DMS 273 (cell line): Measurements from ENCODE around the gene TNFRSF18.
A peak's percentile ranks its signal among the peaks of the same experiment; 100 is the strongest.

Experiments
- DNase-seq: peaks from one replicate; lab custom pipeline; 2025; ENCODE audit not compliant: unreplicated experiment; lab: John Stamatoyannopoulos, UW

The TNFRSF18 gene

DNA sequence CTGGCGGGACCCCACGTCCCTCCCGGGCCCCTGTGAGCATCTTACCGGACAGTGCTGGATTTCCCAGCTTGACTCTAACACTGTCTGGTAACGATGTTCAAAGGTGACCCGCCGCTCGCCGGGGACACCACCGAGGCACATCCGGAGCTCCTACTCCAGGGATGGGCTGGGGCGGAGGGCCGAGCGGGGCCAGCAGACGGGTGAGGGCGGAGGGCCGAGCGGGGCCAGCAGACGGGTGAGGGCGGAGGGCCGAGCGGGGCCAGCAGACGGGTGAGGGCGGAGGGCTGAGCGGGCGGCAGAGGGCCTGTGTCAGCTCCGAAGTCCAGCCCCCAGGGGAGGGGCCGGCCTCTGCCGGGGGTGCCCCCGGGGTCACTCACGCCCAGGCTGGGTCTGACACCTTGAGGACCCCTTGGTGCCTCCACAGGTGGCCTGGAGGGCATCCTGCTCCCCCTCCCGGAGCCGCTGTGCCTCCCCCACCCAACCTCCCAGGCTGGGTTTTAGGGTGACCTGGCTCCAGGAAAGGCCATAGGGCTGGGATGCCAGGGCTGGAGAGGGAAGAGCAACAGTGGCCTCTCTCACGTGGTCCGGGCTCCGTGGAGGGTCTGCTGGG lies 38.4 kb downstream of the TNFRSF18 start:
- DNase-seq, result no peak

DNA sequence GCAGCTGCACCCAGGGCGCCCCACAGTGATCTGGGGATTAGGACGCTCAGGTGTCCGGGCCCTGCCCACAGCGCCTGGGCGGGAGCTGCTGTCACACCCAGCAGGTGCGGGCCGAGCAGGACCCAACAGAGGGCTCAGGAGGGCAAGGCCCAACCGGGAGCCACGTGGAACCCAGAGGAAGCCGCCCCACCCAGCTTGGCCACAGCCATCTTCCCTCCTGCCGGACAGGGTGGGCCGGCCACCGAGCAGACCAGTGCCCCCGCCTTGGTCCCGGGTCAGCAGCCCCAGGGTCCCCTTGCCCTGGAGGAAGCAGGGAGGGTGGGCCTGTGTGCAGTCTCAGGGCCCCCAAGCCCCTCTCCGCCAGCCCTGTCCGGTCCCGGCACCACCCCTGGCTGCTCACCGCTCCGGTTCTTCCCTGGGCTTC lies 39.0 kb downstream of the TNFRSF18 start:
- no peak for DNase-seq

DNA sequence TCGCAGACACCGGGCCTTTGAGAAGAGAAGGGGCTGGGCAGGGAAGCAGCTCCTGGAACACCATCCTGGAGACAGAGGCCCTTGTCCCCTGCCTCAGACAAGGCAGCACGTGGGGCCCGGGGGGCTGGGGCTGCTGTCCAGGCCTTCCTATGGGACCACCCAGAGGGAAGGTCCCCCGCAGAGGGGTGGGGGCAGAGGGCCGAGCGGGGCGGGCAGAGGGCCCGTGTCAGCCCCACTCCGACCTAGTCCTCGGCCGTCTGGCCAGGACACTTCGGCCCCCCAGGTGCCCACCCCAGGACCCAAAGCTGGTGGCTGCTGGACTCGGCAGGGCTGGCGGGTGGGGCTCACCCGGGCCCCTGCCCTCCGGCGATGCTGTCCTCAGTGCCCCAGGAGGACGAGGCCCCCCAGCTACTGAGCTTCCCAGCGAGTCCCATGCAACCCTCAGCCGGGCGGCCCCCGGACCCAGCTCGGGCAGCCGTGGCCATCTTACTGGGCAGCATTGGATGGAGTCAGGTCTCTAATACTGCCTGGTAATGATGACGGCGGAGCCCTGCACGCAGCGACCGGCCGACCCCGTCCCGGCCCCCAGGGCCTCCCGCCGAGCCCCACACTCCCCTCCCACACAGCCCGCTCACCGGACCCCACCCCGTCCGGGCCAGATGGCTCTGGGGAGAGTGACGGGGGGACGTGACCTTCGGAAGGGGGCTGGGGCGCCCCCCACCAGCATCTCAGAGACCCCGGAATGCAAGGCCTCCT lies 39.6 kb downstream of the TNFRSF18 start:
- DNase-seq, result no peak

DNA sequence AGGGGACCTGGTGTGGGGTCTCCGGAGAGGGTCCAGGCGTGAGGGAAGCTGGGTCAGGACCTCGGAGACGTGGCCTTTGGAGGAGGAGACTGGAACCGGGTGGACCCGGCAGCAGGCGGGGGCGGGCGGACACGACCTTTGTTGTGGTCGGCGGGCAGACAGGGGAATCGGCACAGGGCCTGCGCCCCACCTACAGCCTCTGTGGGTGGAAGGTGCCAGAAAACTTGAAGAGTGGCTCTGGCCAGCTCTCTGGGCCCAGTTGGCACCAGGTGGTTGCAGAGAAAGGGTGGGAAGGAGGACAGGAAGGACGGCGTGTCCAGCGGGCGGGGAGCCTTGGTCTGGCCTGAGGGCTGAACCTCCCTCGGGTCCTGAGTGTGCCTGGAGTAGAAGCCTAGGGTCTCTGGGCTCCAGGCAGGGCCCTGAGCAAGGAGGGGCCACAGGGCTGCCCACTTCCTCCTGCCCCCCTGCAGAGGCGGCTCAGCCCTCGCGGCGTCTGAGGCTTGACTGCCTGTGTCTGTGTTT lies 40.4 kb downstream of the TNFRSF18 start:
- no peak for DNase-seq

DNA sequence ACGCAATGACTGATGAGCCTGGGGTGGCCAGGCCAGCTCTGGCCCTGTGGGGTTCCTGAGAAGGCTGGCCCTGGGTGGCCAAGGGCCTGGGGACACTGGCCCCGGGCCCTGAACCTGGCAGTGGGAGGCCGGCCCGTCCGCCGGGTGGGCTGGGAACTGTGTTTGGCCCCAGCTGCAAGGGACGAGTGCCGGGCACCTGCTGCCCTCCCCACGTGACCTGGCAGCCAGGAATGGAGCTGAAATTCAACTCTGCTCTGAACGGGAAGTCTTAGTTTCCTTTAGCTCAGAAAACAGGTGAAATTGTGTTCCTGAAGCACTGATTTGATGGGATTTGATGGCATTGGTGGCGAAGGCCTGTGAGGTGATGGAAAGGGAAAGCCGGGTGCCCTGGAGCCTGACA lies 40.9 kb downstream of the TNFRSF18 start:
- no peak for DNase-seq

DNA sequence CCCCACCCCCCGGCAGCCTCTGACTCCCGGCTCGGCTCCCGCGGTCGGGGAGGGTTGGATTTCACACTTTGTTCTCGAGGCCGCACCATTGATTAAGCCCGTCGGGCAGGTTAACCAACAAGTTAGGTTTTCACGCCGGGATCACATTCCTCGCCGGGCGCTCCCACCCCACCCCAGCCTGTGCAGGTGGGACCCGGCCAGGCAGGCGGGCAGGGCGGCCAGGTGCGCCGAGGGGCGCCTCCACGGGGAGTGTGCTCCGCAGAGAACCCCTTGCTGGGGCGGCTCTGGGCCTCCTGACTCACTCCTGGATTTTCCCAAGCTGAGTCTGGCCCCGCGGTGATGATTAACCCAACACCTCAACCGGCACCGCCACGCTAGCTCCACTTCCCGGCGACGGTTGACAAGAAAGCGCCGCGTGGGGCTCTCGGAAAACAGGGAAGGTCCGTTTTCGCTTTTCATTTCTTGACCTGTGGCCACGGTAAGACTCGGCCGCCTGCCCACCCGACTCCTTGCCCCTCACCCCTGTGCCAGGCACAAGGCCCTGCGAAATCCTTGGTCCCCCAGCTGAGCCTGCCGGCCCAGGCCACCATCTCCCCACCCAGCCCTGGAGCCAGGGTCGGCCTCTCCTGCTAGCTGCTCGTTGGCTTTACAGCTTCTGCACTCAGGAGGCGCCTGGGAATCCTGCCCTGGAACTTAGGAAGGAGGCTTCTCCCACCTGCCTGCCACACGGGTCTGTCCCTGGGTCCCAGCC lies 41.5 kb downstream of the TNFRSF18 start:
- no peak for DNase-seq

DNA sequence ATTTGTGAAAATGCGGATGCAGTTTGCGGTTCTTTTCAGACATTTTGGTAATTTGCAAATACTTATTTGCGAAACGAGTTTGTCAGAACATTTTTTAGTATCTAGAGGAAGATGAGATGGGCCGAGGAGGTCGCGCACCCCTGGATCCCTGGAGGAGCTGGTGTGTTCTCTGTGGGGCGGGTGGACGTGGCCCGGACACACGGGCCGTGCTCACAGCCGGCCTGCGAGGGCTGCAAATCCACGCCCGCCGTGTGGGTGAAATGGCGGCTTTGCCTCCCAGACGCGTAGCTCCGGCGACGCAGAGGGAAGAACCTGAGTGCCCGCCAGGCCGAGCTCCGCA lies 42.1 kb downstream of the TNFRSF18 start:
- DNase-seq, result no peak

DNA sequence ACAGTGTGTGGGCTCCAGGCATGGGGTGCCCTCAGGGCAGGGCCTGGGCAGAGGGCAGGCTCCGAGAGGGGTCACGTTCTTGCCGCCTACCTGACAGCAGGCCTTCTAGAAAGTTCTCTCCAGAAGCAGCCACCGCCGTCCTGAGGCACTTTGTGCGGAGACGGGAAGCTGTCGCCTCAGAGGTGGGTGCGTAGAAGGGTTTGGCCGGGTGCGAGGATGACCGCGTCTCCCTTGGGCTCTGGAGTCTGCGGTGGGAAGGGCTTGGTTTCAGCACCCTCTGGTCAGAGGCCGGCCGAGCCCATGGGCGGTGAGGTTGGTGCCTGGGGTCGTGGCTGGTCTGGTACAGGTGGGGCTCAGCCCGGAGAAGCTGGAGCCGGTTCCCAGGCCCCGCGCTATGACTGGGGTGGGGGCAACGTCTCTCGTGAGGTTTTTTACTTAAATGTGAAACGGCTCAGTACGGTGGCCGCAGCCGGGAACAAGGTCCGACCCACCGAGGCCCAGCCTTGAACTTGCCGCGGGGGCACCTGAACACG lies 42.8 kb downstream of the TNFRSF18 start:
- DNase-seq, result no peak

DNA sequence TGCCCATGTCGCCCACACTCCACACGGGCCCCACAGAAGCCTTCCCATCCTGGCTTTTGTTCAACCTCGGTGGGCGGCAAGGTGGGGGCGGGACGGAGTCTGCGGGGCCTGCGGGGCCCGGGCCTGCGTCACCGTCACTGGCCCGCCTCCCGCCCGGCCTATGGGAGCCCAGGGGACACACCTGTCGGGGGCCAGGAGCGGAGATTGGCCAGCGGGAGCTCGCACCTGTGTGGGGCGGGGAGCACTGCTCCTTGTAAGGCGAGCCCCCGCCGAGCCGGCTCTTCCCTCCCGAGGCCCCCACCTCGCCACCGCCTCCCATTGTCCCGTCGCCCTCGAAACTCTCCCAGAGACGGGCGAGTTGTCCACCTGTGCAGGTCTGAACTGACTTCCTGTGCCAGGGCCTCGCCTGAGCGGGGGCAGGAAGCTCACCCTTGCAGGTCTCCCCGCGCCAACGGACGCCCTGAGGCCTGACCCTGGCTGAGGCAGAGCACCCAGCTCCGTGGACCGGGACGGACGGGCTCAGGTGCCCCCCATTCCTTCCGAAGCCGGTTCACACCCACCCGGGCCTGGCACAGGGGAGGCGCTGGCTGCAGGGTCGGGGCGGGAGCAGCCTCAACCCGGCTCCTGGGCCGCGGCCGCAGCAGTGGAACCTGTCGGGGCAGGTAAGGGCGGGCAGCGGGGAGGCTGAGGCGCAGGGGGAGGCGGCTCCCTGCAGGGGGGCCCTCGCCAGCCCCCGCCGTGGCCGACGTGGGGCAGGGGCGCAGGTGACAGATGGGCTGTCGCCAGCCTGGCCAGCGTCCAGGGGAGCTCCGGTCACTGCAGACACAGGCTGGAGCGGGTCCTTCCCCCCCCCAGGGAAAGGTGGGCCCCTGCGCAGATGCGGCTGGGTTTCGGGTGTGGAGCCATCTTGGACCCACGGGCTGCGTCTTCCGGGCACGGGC lies 43.5 kb downstream of the TNFRSF18 start:
- DNase-seq, result peak; percentile 50

DNA sequence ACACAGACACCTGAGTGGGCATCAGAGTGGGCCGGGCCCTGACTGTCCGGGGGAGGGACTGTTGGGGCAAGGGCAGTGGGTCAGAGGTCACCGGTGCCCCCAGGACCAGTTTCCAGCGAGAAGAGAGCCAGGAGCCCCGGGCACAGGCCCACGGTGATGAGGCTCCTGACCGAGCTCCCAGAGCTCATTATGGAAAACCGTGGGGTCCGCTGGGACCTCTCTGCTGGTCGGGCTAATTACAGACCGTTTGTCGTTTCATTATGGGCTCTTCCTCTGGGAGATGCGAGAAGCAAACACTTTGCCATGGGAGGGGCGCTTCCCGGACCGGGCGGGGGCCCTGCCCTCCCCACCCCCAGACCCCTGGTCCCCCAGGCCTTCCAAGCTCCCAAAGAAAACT lies 44.7 kb downstream of the TNFRSF18 start:
- no peak for DNase-seq

DNA sequence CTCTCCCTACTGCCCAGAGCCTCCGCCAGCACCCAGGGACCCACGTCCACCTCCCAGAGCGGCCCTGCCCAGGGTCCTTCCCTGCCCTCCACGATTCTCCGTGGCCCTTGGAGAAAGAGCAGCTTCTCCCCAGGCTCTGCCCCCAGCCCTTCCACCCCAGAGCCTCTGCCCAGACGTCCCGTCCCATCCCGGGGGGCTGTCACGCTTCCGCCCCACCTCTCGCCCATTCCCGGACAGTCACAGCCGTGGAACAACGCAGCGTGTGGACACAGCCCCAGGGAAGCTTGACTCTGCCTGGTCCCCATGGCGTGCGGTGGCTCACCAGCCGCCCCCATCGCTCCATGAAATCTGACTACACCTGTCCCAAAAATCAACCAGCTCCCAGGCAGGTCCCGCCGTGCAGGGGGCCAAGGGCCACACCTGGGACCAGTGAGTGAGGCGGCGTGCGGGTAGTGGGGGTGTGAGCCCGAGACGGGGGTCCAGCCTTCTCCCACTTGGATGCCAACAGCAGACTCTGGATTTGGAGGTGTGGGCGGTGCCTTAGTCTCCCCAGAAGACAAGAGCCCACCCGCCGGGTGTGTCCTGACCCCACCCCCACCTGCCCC lies 45.2 kb downstream of the TNFRSF18 start:
- DNase-seq, result no peak

DNA sequence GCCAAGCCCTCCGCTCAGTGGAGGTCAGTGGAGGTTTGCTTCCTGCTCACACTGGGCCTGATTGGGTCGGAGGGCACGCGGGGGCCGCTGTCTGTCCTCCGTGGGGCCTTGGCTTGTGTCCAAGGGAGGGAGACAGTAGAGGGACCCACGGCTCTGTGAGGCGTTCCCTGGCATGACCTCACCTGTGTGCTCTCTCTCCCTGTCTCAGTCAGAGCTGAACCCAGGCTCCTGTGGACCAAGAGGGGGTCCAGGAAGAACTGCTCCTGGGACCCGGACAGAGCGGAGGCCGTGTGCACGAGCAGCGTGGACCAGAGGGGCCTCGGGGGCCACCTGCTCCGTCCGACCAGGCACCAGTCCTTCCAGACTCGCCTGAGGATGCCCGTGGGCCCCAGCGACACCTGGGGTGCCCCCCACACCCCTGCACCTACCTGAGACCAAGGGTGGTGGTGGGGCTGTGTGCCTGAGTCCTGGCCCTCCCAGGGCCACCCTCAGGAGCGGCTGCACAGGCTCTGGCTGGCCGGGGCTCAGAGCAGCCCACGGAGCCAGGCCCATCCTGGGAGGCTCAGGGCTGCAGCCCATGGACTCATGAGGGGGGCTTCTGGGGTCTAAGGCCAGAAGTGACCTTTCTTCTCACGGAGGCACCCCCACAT lies 46.0 kb downstream of the TNFRSF18 start:
- no peak for DNase-seq

DNA sequence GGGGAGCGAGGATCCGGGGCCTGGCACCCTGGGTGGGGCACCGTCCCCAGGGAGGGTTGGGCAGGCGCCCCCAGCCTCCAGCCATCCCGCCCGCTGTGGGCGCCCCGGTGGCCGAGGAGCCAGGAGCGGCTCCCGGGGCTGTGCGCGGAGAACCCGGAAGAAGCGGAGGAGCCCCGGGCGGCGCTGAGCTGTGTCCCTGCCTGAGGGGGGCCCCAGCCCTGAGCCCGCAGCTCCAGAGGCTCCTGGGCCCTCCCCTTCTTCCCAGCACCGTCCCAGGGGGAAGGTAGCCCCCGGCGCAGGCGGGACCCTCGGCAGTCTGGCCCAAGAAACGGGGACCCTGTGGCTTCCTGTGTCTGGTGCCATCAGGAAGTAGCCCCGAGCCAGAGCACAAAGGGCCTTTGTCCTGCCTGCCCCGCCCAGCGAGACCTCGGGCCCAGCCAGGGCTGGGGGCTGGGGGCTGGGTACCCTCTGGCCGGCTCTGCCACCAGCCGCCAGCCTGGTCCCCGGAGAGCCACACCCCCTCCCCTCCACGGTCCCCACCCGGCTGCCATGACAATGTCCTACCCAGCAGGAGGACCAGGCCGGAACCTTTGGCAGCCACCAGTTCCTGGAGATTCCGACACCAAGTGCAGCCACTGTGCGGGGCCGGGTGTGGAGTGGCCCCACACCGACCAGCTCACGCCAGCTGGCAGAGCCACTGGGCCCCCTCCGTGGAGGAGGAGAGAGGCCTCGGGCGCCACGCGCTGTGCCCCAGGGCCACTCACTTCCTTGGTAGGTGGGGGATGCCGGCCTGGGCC lies 48.3 kb downstream of the TNFRSF18 start:
- no peak for DNase-seq

DNA sequence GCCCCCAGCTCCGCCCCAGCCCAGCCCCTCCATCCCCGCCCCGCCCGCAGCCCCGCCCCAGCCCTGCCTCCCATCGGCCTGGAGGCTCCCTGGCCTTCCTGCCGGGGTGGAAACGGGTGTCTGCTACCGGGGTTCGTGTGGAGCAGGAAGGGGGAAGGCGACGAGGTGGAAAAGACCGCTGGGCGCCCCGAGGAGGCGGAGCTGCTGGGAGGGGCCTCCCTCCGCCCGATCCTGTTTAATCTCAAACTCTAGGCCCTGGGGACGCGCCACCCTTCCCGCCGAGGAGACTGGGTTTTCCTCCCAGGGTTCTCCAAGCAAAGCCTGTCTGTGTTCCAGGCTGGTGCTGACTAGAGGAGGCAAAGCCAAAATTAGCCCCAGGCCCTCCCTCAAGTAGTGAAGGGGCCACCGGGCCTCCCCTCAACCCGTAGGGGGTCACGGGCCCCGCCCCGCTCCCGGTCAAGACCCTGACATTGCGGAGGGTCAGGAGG lies 48.9 kb downstream of the TNFRSF18 start:
- DNase-seq, result no peak

DNA sequence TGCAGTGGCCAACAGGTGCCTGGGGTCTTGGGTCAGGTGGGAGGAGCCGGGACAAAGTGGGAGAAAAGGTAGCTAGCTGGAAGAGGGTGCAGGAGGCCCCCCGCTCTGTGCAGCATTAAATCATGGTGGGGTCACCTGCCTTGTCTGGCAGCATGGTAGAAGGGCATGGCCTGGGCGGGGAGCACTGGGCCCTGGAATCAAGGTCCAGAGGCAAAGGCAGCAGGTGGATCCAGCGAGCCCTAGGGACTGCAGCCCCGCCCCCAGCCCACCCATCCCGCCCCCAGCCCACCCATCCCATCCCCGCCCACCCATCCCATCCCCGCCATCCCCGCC lies 49.4 kb downstream of the TNFRSF18 start:
- DNase-seq, result no peak

DNA sequence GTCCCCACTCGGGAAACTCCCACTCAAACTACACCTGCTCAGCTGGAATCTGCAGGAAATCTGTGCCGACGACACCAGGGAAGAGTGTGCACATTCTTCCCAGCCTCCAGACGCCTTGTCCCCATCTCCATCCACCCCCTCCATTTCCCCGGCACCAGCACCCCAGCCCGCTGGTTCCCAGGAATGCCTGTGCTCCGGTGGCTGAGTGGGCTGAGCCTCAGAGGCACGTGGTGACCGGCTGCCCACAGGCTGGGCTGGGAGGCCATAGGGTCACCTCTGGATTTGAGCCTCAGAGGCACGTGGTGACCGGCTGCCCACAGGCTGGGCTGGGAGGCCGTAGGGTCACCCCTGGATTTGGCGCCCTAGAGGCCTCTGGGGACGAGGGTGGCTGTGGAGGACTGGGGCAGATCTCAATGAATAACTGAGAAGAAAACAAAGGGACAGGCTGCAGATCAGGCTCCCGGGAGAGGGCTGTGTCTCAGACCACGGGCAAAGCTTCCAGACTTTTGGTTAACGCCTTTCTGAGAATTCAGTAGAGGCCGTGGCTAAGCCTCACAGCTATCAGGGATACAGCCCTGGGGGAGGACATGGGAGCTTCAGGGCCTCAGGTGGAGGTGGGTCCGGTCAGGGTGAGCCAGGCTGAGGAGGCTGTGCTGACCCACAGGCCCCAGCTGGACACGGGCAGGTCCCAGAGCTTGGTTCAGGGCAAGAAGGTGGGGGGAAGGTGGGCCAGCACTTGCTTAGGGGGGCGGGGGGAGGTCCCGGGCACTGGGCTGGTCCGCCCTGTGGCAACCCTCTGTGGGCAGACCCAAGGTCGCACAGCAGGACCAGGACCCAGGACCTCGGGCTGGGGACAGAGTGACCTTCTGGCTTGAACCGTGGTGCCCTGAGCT lies 50.0 kb downstream of the TNFRSF18 start:
- DNase-seq, result no peak

DNA sequence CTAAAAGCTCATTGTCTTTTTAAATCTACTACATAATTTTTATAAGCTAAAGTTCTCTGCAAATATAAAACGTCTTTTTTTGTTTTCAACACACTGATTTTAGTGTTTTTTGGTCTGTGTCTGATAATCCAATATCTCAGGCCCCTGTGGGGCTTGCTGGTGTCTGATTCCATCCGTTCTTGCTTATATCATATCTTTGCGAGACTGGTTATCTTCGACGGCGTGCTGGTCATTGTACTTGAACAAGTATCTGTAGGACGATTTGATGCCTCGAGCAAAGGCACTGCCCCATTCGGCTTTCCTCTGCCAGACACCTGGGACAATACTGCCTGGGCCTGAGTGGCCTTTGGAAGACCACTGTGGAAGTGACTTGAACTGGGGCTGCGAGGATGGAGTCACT lies 51.1 kb downstream of the TNFRSF18 start:
- DNase-seq, result no peak

DNA sequence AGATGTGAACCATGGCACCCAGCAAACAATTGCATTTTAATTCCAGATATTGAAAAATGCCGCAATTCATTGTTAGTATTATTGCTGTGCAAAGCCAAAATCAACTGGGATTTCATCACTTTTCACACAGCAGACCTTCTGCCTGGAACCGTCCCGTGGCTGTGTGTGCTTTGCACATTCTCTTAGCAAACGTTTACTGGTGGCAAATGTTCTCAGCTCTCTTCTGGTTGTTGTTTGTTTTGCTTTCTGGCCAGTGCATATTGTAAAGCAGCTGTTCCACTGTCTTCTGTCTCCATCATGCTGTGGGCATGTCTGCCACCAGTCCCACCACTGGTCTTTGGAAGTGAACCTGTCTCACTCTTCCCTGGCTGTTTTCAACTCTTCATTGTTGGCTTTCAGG lies 52.5 kb downstream of the TNFRSF18 start:
- DNase-seq, result no peak
